GM19455 (cell line): ENCODE results near the gene POM121C.
"Not testable (repeated sequence)": the region's sequence is repeated elsewhere in the genome, so short reads cannot be mapped to it uniquely, and the experiment has no call there.

ENCODE experiments used
- ATAC-seq: cut with Tn5 transposase; IDR thresholded peaks from one replicate; pipeline ENCODE4 v1.9.1; 2021; ENCODE audit not compliant: unreplicated experiment

Gene POM121C

DNA sequence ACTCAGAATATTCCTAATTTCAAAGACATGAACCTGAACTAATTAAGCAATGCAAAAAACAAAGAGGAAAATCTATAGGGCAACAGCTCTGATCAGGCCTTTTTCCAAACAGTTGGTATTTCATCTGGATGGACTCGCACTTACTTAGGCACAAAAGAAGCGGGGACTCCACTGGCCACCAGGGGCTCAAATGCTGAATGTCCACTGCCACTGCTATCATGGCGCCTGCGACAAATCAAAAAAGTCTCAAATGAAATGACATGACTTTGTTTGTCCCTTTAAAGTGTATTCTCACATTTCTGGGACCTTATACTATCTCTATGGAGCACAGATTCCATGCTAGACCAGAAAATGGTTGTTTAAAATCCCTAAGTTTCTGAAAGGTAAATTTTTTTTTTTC lies 47.1 kb downstream of the POM121C start:
- ATAC-seq, result not testable (repeated sequence)

DNA sequence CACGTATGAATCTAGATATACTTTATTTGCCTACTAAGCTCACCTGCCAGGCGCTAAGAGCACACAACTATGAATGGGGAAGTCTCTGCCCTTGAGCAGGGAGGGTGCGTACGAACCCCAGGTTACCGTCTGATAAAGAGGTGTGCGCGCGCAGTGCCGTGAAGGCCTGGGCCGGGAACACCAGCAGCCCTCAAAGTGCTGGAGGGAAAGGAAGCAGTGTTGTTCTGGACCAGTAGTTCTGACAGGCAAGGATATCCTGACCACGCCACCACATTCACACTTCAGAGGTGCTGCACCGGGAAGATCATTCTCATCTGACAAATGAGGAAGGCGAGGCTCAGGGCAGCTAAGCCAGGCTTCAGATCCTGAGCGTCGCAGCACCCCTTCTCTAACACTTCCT lies 62.6 kb downstream of the POM121C start:
- not testable (repeated sequence) for ATAC-seq

DNA sequence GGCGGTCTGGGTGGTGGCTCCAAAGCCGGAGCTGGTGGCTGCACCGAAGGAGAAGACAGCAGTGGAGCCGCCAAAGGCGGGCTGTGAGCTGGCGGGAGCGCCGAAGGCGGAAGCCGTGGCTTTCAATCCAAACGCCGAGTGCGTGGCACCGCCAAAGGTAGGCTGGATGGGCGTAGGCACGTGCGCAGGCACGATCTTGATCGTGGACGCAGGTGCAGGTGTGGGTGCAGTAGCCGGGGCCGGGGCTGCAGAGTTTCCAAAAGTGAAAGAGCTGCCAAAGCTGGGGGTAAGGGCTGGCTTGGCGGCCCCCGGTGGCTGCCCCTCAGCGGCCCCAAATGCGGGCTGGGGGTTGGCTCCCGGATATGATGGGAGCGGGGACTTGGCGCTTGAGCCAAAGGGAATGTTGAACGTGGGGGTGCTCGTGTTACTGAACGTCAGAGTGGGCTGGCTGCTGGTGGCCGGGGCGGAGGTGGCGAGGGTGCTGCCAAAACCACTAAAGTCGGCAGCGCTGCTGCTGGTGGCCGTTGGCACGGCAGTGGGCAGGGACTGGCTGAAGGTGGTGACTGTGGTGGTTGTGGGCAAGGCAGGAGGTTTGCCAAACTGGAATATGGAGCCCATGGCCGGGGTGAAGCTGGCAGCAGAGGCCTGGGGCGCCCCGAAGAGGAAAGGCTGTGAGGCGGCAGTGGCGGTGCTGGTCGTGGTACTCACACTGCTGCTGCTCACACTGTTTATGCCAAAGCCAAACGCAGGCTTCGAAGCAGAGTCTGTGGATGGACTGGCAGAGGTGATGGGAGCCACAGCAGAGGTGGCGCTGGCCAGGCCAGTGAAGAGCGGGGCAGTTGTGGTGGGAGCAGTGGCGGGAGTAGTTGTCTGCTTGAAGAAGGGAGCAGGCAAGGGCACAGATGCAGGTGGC lies 64.0 kb downstream of the POM121C start:
- not testable (repeated sequence) for ATAC-seq

DNA sequence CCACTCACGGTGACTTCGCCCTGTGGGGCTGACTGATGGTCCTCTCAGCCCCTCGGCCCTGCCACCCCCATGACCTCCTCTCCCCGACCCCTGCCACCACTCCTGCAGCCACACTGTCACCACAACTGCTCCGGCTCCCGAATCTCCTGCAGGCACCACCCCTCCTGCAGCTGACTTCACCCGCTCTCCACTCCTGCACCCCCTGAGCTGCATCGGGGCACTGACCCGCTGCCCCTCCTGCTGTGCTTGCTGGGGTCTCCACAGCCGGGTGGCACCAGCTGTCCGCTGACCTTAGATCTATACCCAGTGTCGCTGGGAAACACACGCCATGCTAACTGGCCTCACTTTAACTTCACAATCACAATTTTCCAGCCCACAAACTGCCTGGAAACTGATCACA lies 65.9 kb downstream of the POM121C start:
- not testable (repeated sequence) for ATAC-seq

DNA sequence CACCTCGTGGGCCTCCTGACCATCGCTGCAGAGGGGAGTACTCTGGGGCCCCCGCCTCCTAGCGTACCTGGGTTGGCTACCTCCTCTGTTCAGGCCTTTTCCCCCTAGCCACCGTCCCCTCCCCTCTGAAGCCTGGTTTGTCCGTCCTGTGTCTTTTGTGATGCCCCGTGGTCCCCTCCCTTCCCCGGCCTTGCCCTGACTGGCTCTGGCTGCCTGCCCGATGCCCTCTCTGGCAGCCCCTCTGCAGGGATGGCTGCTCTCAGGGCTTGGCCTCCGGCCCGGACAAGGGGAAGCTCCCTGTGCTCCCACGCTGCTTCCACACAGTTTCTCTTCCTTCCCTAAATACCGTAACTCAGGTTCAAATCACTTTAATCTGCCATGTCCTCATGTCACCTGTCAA lies 66.4 kb downstream of the POM121C start:
- ATAC-seq, result not testable (repeated sequence)

DNA sequence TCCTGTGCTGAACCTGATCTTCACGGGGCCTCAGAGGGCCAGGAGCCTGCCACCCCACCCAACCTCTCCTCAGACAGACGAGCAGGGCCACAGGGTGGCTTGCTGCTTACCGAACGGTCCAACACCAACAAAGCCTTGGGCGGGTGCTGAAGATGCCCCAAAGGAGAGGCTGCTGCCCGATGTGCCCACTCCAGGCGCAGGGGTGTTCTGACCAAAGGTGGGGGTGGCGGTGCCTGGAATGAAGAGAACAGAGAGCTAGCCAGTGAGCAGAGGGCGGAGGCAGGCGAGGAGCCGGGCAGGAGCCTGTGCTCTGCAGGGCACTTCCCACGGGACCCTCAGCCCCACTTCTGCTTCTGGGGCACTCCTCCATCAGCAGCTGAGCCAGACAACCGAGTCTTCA lies 66.9 kb downstream of the POM121C start:
- ATAC-seq, result not testable (repeated sequence)

DNA sequence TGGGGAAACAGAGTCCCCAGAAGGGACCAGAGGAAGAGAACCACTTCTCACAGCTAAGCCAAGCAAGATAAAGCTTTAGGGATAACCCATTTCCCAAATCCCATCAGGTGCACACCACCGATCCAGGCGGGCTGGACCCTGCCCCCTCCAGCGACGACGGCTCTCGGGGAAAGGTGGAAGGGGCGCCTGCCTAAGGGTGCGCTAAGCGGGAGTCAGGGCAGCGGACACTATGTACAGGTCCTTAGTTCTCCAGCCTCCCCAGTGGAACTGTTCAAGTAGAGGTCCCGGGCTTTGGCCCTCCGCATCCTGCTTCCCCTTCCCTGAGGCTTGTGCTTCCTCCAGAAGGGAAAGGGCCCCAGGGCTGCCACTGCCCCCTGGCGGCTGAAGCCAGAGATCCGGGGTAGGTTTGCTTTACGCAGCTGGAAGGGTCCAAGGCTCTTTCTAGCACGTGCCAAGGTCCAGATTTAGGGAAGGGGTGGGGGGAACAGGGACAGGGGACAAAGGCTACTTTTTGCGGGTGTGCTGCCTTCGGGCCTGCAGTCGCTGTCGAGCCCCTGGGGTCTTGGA lies 67.7 kb downstream of the POM121C start:
- not testable (repeated sequence) for ATAC-seq

DNA sequence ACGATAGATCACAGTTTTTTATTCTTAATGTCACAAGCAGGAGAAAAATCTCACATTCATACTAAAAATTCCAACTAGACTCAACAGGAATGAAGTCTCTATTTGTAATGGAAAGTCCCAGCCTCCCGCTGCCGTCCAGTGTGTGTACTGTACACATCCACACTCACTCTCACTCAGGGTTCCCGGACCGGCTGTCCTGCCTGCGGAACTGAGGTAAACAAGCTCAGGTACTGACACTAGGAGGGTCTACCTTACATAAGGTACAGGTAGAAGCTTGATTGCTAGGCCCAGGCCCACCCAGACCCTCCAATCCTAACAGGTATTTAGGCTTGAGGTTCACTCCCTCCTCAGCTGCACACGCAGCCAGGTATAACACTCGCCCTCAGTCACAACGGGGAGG lies 69.3 kb downstream of the POM121C start:
- not testable (repeated sequence) for ATAC-seq

DNA sequence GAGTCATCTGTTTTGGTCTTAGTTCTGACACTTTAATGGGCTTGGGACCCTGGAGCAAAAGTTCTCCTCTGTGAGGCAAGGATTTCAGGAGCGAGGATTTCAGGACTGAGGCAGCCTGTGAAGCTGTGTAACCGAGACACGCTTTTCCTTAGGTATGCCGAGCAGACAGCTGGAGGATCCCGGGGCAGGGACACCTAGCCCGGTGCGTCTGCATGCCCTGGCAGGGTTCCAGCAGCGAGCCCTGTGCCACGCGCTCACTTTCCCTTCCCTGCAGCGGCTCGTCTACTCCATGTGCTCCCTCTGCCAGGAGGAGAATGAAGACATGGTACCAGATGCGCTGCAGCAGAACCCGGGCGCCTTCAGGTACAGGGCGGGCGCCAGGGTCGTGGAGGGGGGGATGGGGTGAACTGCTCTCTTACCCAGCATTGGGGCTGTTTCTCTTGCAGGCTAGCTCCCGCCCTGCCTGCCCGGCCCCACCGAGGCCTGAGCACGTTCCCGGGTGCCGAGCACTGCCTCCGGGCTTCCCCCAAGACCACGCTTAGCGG lies 70.2 kb downstream of the POM121C start:
- ATAC-seq, result not testable (repeated sequence)

DNA sequence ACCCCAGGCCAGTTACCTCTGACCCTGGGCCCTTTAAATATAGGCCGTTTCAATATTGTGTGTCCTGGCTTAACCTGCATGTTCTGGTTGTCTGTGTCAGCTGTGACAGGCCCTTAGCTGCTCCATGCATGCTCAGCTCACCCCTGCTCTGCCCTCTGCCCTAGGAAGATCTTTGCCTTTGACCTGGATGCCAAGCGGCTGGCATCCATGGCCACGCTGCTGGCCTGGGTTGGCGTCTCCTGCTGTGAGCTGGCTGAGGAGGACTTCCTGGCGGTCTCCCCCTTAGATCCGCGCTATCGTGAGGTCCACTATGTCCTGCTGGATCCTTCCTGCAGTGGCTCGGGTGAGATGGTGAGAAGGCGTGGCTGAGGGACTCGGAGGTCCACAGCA lies 70.7 kb downstream of the POM121C start:
- ATAC-seq, result not testable (repeated sequence)

DNA sequence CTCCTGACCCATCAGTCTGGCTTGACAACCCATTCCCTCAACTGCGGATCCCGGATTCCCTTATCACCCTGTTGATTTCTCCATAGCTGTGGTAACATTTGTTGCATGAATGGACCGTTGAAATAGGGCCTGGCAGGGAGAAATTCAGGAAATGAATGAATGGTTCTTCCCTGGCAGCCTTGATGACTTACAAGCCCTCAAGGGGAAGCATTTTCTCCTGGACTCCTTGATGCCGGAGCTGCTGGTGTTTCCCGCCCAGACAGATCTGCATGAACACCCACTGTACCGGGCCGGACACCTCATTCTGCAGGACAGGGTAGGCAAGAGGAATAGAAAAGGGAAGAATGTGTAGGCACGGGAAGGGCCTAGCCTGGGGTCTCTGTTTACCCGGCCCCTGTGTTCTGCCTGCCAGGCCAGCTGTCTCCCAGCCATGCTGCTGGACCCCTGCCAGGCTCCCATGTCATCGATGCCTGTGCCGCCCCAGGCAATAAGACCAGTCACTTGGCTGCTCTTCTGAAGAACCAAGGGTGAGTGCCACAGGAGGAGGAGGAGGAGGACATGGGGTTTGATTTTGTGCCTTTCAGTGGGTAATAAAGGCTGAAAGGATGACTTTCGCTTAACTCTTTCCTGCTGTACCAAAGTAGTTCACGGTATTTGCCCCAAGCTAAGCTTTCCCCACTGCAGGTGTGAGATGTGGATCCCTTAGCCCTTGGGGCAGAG lies 71.2 kb downstream of the POM121C start:
- not testable (repeated sequence) for ATAC-seq

DNA sequence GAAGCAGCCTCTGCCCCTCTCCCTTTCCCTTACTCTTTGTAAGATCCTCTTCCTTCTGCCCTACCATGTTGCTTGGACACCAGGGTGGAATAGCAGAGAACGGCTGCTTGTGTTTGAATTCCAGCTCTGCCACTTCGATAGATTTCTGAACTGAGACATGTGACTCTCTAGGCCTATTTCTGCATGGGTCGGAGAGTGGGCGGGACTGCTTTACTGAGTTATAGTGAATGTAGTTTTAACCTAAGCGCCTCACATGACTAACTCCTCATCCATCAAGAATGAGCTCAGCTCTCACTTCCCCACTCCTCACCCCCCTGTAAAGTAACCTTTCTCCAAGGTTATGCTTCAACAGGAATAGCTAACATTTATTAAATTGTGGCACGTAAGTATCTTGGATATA lies 71.9 kb downstream of the POM121C start:
- ATAC-seq, result not testable (repeated sequence)

DNA sequence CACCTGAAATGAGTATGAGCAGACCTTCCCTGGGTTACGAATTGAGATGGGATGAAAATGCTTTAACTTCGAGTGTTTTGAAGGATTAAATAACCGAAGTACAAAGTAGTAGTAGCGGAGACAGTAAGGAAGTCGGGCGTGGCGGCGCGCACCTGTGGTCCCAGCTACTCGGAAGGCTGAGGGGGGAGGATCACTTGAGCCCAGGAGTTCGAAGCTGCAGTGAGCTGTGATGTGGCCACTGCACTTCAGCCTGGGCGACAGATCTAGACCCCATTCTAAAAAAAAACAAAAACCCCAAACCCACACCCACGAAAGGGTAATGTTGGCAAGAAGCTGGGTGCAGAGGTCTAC lies 75.3 kb downstream of the POM121C start:
- ATAC-seq, result peak; percentile 18

DNA sequence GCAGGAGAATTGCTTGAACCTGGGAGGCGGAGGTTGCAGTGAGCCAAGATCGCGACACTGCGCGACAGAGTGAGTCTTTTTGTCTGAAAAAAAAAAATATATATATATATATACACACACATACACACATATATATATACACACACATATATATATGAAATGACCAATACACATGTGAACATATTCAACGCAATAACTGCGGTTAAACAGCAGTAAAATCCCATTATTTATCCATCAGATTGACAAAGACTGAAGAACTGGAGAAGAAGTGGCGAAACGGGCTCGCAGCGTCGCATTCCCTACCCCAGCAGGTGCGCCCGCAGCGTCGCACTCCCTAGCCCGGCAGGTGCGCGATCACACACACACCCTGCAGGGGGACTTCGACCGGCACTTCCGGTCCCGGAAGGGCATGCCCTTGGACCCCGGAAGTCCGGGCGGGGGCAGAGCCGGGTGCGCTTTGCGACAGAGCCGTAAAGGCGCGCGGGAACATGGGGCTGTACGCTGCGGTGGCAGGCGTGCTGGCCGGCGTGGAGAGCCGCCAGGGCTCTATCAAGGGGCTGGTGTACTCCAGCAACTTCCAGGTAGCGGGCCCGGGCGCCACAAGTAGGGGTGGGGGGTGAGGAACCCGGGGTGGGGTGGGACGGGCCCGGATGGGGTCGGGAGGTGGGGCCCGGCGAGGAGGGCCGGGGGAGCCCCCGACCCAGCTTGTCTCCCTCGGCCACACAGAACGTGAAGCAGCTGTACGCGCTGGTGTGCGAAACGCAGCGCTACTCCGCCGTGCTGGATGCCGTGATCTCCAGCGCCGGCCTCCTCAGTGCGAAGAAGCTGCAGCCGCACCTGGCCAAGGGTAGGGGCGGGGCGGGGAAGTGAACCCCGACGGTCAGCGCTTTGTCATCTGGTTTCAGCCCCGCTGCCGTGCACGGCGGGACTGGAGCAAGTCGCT lies 75.9 kb downstream of the POM121C start:
- ATAC-seq, result peak; percentile 90

DNA sequence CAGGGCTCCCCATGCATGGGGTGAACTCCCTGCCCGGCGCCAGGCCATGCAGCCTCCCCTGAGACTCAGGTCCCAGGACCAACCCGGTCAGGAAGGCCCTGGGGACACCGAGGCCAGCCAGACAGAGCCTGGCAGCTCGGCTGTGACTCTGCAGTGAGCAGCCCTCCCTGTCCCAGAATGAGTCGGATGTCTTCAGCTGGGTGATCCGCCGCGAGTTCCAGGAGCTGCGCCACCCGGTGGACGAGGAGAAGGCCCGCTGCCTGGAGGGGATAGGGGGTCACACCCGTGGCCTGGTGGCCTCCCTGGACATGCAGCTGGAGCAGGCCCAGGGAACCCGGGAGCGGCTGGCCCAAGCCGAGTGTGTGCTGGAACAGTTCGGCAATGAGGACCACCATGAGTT lies 81.4 kb downstream of the POM121C start:
- not testable (repeated sequence) for ATAC-seq

DNA sequence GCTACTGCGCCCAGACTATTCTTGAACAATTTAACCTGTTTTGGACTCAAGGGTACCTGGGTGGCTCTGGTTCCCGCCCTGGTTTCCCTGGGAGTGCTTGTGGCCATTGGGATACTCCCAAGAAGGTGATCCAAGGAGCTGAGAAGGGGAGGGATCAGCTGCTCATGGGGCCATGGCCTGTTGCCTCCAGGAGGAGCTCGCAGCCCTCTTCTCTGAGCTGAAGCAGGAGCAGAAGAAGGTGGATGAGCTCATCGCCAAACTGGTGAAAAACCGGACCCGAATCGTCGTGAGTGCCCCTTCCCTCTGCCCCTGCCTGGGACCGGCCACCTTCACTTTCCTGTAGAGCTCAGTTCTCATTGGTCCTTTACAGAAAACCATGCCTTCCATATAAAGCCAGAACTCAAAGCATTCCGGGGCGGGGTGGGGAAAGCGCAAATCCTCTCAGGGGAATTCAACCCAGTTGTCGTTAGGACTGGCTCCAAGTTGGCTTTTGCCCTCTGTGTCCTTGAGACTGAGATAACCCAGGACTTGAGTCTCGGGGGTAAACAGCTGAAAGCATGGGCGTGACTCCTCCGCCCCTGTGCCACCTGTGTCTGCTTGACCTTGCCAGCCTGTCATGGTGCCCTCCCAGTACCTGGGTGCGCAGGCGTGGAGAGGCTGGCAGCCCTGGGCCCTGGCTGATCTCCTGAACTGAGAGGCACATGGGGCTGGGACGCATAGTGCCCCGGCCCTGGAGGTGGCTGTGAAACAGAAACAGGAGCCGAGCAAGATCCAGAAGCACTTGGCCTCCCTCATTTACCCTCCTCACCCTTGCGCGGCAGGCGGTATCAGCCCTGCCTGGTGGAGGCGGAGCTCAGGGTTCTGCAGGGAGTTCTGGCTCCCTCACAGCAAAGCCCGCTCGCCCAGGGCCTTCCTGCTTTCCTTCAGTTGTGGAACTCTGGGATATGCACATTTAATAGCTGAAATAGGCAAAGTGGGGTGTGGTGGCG lies 82.3 kb downstream of the POM121C start:
- not testable (repeated sequence) for ATAC-seq

DNA sequence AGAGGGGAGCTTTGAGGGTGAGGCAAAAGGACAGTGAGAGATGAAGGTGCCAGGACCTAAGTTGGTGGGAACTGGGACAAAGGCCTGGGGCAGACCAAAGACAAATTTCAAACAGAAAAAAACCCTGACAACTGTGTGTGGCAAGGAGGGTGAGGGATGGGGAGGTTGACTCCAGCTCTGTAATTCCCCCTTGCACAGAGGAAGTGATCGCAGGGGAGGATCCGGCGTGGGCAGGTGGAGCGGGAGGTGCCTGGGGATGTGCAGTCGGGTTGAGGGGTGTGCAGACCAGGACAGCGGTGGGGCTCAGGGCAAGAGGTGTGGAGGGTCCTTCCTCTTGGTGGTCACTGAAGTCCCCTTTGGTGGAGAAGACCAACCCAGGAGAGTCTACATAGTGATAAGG lies 85.5 kb downstream of the POM121C start:
- not testable (repeated sequence) for ATAC-seq

DNA sequence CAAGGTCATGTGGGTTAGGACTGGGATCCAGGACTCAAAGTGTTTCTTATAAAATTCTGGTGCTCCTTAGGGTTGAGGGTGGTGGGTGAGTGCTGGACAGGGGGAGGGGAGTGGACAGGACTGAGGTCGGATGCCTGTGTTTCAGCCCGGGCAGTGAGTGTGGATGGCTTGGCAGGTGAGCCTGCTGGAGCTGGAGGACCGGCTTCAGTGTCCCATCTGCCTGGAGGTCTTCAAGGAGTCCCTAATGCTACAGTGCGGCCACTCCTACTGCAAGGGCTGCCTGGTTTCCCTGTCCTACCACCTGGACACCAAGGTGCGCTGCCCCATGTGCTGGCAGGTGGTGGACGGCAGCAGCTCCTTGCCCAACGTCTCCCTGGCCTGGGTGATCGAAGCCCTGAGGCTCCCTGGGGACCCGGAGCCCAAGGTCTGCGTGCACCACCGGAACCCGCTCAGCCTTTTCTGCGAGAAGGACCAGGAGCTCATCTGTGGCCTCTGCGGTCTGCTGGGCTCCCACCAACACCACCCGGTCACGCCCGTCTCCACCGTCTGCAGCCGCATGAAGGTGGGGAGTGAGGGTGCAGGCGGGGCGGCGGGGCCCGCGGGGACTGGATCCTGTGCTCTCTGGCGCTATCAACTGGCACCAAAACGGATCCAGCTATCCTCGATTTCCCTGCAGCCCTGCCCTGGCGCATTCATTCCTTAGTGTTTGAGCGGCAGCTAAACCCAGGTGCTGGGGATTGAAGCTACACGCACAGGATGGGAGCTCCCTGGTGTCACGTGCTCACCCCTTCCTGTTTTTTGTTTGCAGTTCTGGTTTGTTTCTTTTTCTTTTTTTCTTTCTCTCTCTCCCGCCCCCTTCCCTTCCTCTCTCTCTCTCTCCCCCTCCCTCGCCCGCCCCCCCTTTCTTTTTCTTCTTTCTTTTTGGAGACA lies 87.1 kb downstream of the POM121C start:
- peak; percentile 55 for ATAC-seq
